Uterus (tissue), 4 donors: Measurements from ENCODE around the gene MAP3K3. TPM values are rescaled to one million over a fixed set of nuclear protein-coding genes. Genes with fewer than 3 reads are reported as not detected.
A peak's percentile ranks its signal among the peaks of the same experiment; 100 is the strongest.

Source experiments
- DNase-seq, 2 donors: peaks; one replicate each; pipeline ENCODE4 v3.0.0-alpha.2; 2019 to 2020
- H3K27ac ChIP-seq, 2 donors: fragments of 200-600 bp; sonication (generic); 1 replicate in 1 of 2; 2 replicates in 1 of 2; pipeline ENCODE4 v1.5.1; 2016 to 2018
- H3K27me3 ChIP-seq, 2 donors: fragments of 200-600 bp; sonication (generic); one replicate each; pipeline ENCODE4 v1.5.1; 2018 to 2019; ENCODE audit warnings: control low read depth in 1 of 2
- H3K36me3 ChIP-seq, 2 donors: fragments of 200-600 bp; sonication (generic); one replicate each; pipeline ENCODE4 v1.5.1; 2019; ENCODE audit warnings: control low read depth in 1 of 2
- H3K4me1 ChIP-seq, 2 donors: fragments of 200-600 bp; sonication (generic); one replicate each; pipeline ENCODE4 v1.5.1; 2018 to 2019; ENCODE audit warnings: control low read depth in 1 of 2
- H3K4me3 ChIP-seq, 2 donors: fragments of 200-600 bp; sonication (generic); 1 replicate in 1 of 2; 2 replicates in 1 of 2; pipeline ENCODE4 v1.5.1; 2018 to 2019; ENCODE audit warnings: mild to moderate bottlenecking in 1 of 2
- H3K9me3 ChIP-seq, 2 donors: fragments of 200-600 bp; sonication (generic); one replicate each; pipeline ENCODE4 v1.5.1; 2019; ENCODE audit warnings: control low read depth in 1 of 2
- CTCF ChIP-seq, 4 experiments: fragments of 200-600 bp in 2 of 4; fragments of 450-650 bp in 2 of 4; sonication (generic) in 2 of 4; IDR thresholded peaks; one replicate each; pipeline ENCODE4 v1.5.1; 2016 to 2019; ENCODE audit warnings: antibody characterized with exemption in 4 of 4, mild to moderate bottlenecking in 2 of 4, moderate library complexity in 1 of 4
- POLR2A ChIP-seq, 2 donors: fragments of 450-650 bp; IDR thresholded peaks; one replicate each; pipeline ENCODE4 v1.6.1; 2016; ENCODE audit warnings: antibody characterized with exemption in 2 of 2, mild to moderate bottlenecking in 1 of 2, moderate library complexity in 1 of 2
- intact Hi-C: fragments of 100-400 bp; cut with DNase I; formaldehyde crosslinking; loops from one replicate; pipeline ENCODE4 v1.15.1; 2023; ENCODE audit warnings: low total_unique reads
- total RNA-seq, 4 donors: library from RNA; depleted of rRNA in 3 of 4; stranded (reverse); fragments of >200 nt in 3 of 4; gene quantifications; one replicate each; pipeline versions ENCODE4 v1.1.0 to v1.2.4, GENCODE V29; 2014 to 2023
- donor health status: DM: yes; HTN: yes; CAD: no.

The MAP3K3 gene
- total RNA-seq, 4 donors from 2014 or later: 31.5 to 63.0 (median 56.3) TPM

GRCh38 chr17:63609816-63610573 is 12.2 kb upstream of the MAP3K3 start:
- intact Hi-C loops: loop anchor here (5.0 kb wide), 1 partner anchor 183 kb away; no protein-coding TSS in a partner anchor
- Histone ChIP-seq H3K9me3 (no peaks in the 10 kb centered on the region), H3K27ac (no peak overlapping the region), H3K4me3 (no peak overlapping the region), H3K36me3 (no peaks in the 10 kb centered on the region), H3K27me3 (no peaks in the 10 kb centered on the region), H3K4me1 (no peaks in the 10 kb centered on the region)
- no peak for DNase-seq
- TF ChIP-seq POLR2A (IDR thresholded peaks at IDR 0.05) (no peak), CTCF (IDR thresholded peaks at IDR 0.05) (no peak)

DNA sequence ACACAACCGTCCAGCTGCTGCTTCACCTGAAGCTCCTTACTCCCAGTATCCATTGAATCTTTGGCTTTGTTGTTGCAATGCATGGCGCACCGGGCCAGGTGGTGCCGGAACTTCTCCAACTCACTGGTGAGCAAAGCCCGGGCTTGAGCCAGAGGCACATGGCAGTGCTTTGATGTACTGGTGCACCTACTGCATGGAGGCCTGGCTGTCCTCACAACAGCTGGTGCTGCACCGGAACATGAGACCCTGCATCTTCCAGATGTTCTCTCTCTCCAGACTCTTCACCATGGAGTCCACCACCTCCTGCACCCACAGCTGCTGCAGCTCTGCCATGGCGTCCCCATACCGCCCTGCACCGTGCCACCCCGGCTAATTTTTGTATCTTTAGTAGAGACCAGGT is 11.4 kb upstream of the MAP3K3 start:
- intact Hi-C loops: loop anchor here (5.0 kb wide), 1 partner anchor 184 kb away; no protein-coding TSS in a partner anchor
- Histone ChIP-seq H3K9me3 (no peaks in the 10 kb centered on the region), H3K4me3 (no peak overlapping the region), H3K36me3 (no peaks in the 10 kb centered on the region), H3K4me1 (no peaks in the 10 kb centered on the region), H3K27ac (no peak overlapping the region), H3K27me3 (no peaks in the 10 kb centered on the region)
- TF ChIP-seq CTCF (IDR thresholded peaks at IDR 0.05): no peak
- no peak for TF ChIP-seq POLR2A (IDR thresholded peaks at IDR 0.05)
- DNase-seq: no peak

DNA sequence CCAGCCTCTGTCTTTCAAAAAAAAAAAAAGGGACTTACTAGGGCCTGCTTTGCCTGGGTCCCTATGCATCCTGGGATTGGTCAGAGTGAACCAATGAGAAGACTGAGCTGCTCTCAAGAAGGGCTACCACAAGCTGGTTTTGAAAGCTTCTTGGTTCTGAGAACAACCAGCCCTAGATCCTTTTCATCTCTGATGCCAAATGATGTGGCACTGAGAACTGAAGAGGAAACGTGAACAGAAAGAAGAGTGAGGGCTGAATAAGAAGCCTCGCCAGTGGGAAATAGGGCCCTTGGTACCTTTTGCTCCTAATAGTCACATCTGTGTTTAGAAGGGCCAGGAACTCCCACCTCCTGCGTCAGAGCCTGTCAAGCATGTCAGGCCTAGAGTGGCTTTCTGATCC is 10.9 kb upstream of the MAP3K3 start:
- Histone ChIP-seq H3K4me3 (no peak overlapping the region), H3K9me3 (no peaks in the 10 kb centered on the region), H3K27me3 (no peaks in the 10 kb centered on the region), H3K27ac (no peak overlapping the region), H3K4me1 (no peaks in the 10 kb centered on the region), H3K36me3 (no peaks in the 10 kb centered on the region)
- DNase-seq: no peak
- no peak for TF ChIP-seq CTCF (IDR thresholded peaks at IDR 0.05)
- no peak for TF ChIP-seq POLR2A (IDR thresholded peaks at IDR 0.05)
- intact Hi-C loops: loop anchor here (5.0 kb wide), 1 partner anchor 184 kb away; no protein-coding TSS in a partner anchor

DNA sequence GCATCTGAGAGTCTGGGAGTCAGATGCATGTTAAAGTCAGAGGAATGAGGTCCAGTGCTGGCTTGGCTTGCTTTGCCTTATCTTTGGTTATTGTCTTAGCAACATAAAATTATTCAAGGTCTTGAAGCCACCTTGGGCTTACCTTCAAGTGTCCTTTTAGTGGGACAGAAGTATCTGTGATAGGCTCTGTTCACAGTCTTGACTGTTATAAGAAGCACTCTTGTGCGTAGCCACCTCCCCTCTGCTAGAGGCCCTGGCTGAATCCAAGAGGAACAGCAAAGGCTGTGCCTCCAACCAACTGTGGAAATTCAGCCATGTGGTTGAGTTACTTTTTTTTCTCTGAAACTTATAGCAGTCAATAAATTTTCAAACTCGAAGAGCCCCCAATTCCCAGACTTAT is 8.6 kb upstream of the MAP3K3 start:
- Histone ChIP-seq H3K4me1 (no peaks in the 10 kb centered on the region), H3K9me3 (no peaks in the 10 kb centered on the region), H3K27me3 (no peaks in the 10 kb centered on the region), H3K36me3 (no peaks in the 10 kb centered on the region), H3K27ac (no peak overlapping the region), H3K4me3 (no peak overlapping the region)
- intact Hi-C loops: loop anchor here (5.0 kb wide), 1 partner anchor 186 kb away; no protein-coding TSS in a partner anchor
- TF ChIP-seq POLR2A (IDR thresholded peaks at IDR 0.05) (no peak), CTCF (IDR thresholded peaks at IDR 0.05) (no peak)
- no peak for DNase-seq

GRCh38 chr17:63621229-63621683 is 961 bp upstream of the MAP3K3 start:
- DNase-seq: no peak

More at GRCh38 chr17:63621229-63621683, 961 bp upstream of the MAP3K3 start:
- Histone ChIP-seq H3K27me3 (no peaks in the 10 kb centered on the region), H3K9me3 (no peaks in the 10 kb centered on the region), H3K4me3 (peak overlapping the region; percentile 72 to 78), H3K4me1 (peaks cover under 1 to 9% of the 10 kb centered on the region in 2 donors), H3K36me3 (no peaks in the 10 kb centered on the region), H3K27ac (peak overlapping the region; percentile 83 to 94)
- intact Hi-C loops: no loop called here
- TF ChIP-seq CTCF (IDR thresholded peaks at IDR 0.05) (no peak), POLR2A (IDR thresholded peaks at IDR 0.05) (no peak)
